HG03558 (cell line): Measurements from ENCODE around the gene VAV2.
"Not testable (repeated sequence)": the region's sequence is repeated elsewhere in the genome, so short reads cannot be mapped to it uniquely, and the experiment has no call there.

Source experiments
- ATAC-seq: cut with Tn5 transposase; IDR thresholded peaks from one replicate; pipeline ENCODE4 v1.9.1; 2021; ENCODE audit warnings: moderate number of reproducible peaks; ENCODE audit not compliant: unreplicated experiment; ENCODE audit errors: extremely low read depth

Gene VAV2

GRCh38 chr9:133897675-133898074, 94.4 kb downstream of the VAV2 start:
- ATAC-seq, result no peak

- not testable (repeated sequence) for ATAC-seq
Measured at GRCh38 chr9:133896007-133896406, 96.1 kb downstream of the VAV2 start.

- no peak for ATAC-seq
Measured at GRCh38 chr9:133895335-133895734, 96.8 kb downstream of the VAV2 start.

DNA sequence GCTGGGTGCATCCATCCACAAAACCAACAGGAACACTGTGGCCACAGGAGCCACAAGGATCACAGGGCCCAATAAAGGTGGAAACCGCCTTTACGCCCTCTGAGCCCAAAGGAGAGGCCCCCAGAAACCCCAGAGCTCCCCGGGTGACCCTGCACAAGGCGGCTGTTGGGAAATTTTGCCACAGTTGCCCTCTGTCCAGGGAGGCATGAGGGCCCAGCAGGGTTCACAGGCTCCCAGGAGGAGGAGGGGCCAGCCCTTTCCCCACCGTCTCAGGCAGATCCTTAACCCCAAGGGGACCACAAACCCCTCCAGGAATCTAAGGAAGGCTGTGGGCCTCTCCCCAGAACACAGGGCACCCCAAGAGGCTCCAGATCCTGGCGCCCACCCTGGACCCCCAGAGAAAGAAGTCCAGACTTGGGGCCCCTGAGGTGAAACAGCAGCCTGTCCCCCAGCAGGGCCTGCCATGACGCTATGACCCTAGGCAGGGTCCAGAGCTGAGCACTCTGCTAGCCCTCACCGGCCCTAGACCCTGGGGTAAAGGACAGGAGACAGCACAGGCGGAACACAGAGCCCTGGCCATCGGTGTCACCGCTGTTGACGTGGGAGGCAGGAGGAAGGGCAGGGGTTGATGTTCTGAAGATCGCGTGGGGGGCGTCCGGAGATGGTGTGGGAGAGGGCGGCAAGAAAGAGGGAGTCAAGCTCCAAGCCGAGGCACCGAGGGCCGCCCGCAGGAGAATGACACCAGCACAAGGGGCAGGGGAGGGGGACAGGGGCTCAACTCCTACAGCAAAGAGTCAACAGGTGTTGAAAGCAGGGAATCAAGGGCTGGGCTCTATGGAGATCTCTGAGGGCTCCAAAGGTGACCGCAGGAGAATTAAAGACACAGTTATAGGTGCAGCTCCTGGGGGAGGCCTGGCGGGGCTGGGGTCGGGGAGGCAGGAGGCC, 97.5 kb downstream of the VAV2 start:
- no peak for ATAC-seq

DNA sequence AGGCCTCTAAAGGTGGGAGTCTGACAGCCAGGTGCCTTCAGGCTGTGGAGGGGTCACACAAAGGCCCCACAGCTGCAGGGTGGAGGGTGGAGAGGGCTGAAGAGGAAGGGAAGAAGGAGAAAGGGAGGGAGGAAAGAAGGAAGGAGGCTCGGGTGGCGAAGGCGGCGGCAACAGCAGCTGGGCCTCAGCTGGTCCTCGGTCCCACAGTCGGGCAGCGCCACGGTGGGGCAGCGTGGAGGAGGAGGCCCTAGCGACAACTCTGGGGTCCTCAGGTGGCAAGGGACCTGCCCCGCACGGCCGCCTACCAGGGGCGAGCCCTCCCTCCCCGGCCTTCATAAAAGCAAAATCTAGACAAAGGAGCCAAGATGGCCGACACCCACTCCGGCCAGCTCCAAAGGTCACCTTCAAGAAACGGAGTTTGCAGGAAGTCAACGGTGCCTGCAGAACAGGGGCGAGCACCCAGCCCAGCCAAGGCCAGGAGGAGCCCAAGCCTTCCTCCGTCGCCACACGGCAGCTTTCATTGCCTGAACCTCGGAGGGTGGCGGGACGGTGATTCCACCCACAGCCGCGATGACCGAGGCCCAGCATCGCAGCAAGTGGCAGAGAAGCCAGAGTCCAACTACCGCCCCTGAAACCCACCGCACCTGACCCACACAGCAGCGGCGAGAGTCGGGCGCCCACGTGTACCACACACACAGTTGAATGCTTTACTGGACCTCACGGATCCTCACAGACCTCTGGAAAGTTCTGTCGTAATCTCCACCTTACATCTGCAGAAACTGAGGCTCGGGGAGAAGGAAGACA, 98.7 kb downstream of the VAV2 start:
- no peak for ATAC-seq

- ATAC-seq, result no peak
Measured at GRCh38 chr9:133892193-133892920, 99.8 kb downstream of the VAV2 start.

GRCh38 chr9:133891741-133892140, 100.4 kb downstream of the VAV2 start:
- ATAC-seq, result no peak

DNA sequence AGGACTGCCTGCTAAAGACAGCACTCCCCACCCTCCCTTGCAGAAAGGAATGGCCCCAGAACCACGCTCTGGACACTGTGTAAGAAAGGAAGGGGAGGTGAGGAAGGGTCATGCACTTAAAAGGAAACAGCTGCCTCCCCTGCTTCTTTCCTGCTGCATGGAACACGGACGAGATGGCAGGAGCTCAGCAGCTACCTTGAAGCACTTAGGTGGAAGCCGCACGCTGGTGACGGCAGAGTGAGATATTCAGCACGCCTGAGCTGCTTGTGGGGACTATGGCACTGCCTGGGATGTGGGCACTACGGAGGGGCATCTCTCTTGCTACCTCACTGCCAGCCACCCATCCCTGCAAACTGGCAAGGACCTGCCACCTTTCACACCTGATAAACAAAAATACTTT, 101.5 kb downstream of the VAV2 start:
- no peak for ATAC-seq

GRCh38 chr9:133889584-133890301, 102.4 kb downstream of the VAV2 start:
- no peak for ATAC-seq

GRCh38 chr9:133888809-133889491, 103.2 kb downstream of the VAV2 start:
- ATAC-seq, result no peak

- no peak for ATAC-seq
Measured at GRCh38 chr9:133888048-133888808, 103.9 kb downstream of the VAV2 start.

DNA sequence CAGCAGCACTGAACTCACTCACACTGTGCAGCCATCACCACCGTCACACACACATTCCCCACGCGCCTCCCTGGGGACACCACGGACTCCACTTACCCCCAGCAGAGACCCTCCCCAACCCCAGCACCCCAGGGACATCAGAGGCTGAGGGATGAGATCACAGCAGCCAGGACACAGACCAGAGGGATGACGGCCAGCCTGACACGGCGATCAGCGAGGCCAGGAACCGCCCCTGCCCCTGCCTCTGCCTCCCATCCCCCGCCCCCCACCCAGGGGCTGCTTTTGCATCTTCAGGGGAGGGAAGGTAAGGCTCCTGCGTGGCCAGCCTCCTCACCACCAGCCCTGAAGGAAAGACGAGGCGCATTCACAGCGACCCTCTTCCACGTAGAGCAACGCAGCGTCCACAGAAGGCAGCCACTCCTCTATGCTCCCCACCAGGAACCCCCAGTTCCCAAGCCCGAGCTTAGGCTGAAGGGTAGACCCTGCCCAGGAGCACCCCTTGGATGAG, 104.5 kb downstream of the VAV2 start:
- no peak for ATAC-seq

GRCh38 chr9:133886563-133887501, 105.3 kb downstream of the VAV2 start:
- ATAC-seq, result no peak

- no peak for ATAC-seq
Measured at GRCh38 chr9:133884907-133885744, 107.0 kb downstream of the VAV2 start.

GRCh38 chr9:133882849-133883755, 109.0 kb downstream of the VAV2 start:
- no peak for ATAC-seq
